Testis (tissue), 3 donors: ENCODE data around the gene DUS2. TPM values are rescaled to one million over a fixed set of nuclear protein-coding genes. Genes with fewer than 3 reads are reported as not detected.
"Not testable (repeated sequence)": the region's sequence is repeated elsewhere in the genome, so short reads cannot be mapped to it uniquely, and the experiment has no call there.

Experiments used
- DNase-seq: peaks from one replicate; pipeline ENCODE4 v3.0.0-alpha.2; 2019
- H3K27ac ChIP-seq, 2 donors: fragments of 200-600 bp; sonication (generic); one replicate each; pipeline ENCODE4 v1.5.1; 2019
- H3K27me3 ChIP-seq: fragments of 200-600 bp; sonication (generic); one replicate; pipeline ENCODE4 v1.5.1; 2019
- H3K36me3 ChIP-seq: fragments of 200-600 bp; sonication (generic); one replicate; pipeline ENCODE4 v1.5.1; 2017; ENCODE audit warnings: low read depth; ENCODE audit errors: missing control alignments
- H3K4me1 ChIP-seq: fragments of 200-600 bp; sonication (generic); one replicate; pipeline ENCODE4 v1.5.1; 2019
- H3K4me3 ChIP-seq, 2 donors: fragments of 200-600 bp; sonication (generic); one replicate each; pipeline ENCODE4 v1.5.1; 2017 to 2019
- H3K9me3 ChIP-seq: fragments of 200-600 bp; sonication (generic); one replicate; pipeline ENCODE4 v1.5.1; 2017
- POLR2A ChIP-seq: fragments of 450-650 bp; IDR thresholded peaks from one replicate; pipeline ENCODE4 v1.6.1; 2017; ENCODE audit warnings: antibody characterized with exemption, mild to moderate bottlenecking, moderate library complexity
- whole genome bisulfite sequencing, 2 donors: methylation state at CpG; one replicate each; pipeline ENCODE4 v1.1.5; 2018; 5-methylcytosine and 5-hydroxymethylcytosine counted together
- intact Hi-C: fragments of 100-400 bp; cut with DNase I; formaldehyde crosslinking; loops from one replicate; pipeline ENCODE4 v1.15.1; 2023; ENCODE audit warnings: low total_unique reads
- polyA plus RNA-seq: library from polyadenylated mRNA; stranded (reverse); fragments of 350-450 nt; fragmentation: Illumina TruSeq; extraction: RNeasy Lipid Tissue Mini Kit (QIAGEN cat#74804); gene quantifications from one replicate; pipeline ENCODE4 v1.2.3, GENCODE V29; 2014; ENCODE audit warnings: low read depth, low replicate concordance; ENCODE audit not compliant: insufficient read depth
- total RNA-seq, 2 donors: library from RNA; depleted of rRNA; stranded (reverse); fragments of >200 nt; gene quantifications; one replicate each; pipeline ENCODE4 v1.2.3, GENCODE V29; 2016
- TF ChIP-seq, protein P1 (sequence below), 3 experiments: fragments of 450-650 bp in 2 of 3; fragments of 200-600 bp in 1 of 3; sonication (generic) in 1 of 3; IDR thresholded peaks; one replicate each; pipeline ENCODE4 v1.5.1; 2016 to 2019; ENCODE audit warnings: antibody characterized with exemption in 3 of 3, mild to moderate bottlenecking in 2 of 3, moderate library complexity in 1 of 3

The DUS2 gene
- total and polyA plus RNA-seq, 3 donors from 2014 or later = 24.6 to 62.5 (median 32.4) TPM

DNA sequence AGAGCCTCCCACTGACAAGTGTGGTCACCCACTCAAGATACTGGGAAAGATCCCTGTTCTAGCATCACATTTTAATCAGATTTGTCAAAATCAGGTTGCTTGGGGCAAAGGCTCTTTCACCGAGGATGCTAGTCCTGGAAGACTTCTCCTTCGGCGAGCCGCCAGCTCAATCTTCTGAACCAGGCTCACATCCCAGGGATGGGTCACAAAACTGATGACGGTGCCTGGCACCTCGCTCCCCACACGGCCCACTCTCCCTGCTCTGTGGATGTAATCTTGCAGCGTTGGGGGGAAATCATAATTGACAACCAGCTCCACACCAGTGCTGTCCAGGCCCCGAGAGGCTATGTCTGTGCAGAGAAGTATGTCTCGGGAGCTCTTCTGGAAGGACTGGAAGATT is 1.6 kb upstream of the DUS2 start:
- no peak overlapping the region for H3K27ac ChIP-seq
- 74 to 90% methylated on average over 2 to 10 of the region's 10 CpGs for WGBS, 2 donors
- no peaks in the 10 kb centered on the region for H3K36me3 ChIP-seq
- H3K4me1 ChIP-seq = peaks cover 16% of the 10 kb centered on the region
- intact Hi-C loops = no loop called here
- TF ChIP-seq POLR2A = no peak
- TF ChIP-seq, protein P1, sequence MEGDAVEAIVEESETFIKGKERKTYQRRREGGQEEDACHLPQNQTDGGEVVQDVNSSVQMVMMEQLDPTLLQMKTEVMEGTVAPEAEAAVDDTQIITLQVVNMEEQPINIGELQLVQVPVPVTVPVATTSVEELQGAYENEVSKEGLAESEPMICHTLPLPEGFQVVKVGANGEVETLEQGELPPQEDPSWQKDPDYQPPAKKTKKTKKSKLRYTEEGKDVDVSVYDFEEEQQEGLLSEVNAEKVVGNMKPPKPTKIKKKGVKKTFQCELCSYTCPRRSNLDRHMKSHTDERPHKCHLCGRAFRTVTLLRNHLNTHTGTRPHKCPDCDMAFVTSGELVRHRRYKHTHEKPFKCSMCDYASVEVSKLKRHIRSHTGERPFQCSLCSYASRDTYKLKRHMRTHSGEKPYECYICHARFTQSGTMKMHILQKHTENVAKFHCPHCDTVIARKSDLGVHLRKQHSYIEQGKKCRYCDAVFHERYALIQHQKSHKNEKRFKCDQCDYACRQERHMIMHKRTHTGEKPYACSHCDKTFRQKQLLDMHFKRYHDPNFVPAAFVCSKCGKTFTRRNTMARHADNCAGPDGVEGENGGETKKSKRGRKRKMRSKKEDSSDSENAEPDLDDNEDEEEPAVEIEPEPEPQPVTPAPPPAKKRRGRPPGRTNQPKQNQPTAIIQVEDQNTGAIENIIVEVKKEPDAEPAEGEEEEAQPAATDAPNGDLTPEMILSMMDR (IDR thresholded peaks at IDR 0.05) = no peak
- DNase-seq = no peak
- no peaks in the 10 kb centered on the region for H3K27me3 ChIP-seq
- no peaks in the 10 kb centered on the region for H3K9me3 ChIP-seq
- peak overlapping the region in 1 of 2 donors; percentile 92 for H3K4me3 ChIP-seq

DNA sequence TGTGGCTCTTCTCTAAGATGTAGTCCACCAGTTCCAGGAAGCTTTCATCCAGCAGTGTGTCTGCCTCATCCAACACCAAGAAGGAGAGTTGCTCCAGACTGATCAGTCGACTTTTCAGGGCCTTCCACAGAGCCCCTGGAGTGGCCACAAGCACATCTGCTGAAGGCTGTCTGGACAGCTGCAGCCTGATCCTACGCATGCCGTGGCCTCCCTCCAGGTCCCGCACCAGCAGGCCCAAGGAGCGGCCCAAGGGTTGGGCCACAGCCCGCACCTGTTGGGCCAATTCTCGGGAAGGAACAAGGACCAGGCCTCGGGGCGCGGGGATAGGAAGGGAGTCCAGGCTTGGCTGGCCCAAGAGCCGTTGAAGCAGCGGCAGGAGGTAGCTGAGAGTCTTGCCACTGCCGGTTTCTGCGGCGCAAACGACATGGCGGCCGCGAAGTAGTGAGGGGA is 781 bp upstream of the DUS2 start:
- H3K4me3 ChIP-seq = peak overlapping the region; percentile 86 to 92
- 2 to 7% methylated on average over 13 to 19 of the region's 19 CpGs for whole genome bisulfite sequencing, 2 donors
- TF ChIP-seq POLR2A = no peak
- TF ChIP-seq, protein P1 (IDR thresholded peaks at IDR 0.05) = no peak
- no peaks in the 10 kb centered on the region for H3K27me3 ChIP-seq
- H3K9me3 ChIP-seq = no peaks in the 10 kb centered on the region
- peaks cover 16% of the 10 kb centered on the region for H3K4me1 ChIP-seq
- DNase-seq = peak; percentile 17
- intact Hi-C loops = no loop called here
- no peaks in the 10 kb centered on the region for H3K36me3 ChIP-seq
- peak overlapping the region; percentile 82 to 85 for H3K27ac ChIP-seq

- WGBS, 2 donors = 90 to 96% methylated on average over 3 of the region's 3 CpGs
- Histone ChIP-seq H3K9me3 (no peaks in the 10 kb centered on the region), H3K4me1 (peaks cover under 1% of the 10 kb centered on the region), H3K36me3 (no peaks in the 10 kb centered on the region), H3K27ac (no peak overlapping the region), H3K27me3 (no peaks in the 10 kb centered on the region), H3K4me3 (no peak overlapping the region)
- TF ChIP-seq, protein P1 (IDR thresholded peaks at IDR 0.05) = no peak
- TF ChIP-seq POLR2A = no peak
- intact Hi-C loops = no loop called here
- DNase-seq = no peak
Measured at GRCh38 chr16:68028996-68029395, 5.9 kb downstream of the DUS2 start.

DNA sequence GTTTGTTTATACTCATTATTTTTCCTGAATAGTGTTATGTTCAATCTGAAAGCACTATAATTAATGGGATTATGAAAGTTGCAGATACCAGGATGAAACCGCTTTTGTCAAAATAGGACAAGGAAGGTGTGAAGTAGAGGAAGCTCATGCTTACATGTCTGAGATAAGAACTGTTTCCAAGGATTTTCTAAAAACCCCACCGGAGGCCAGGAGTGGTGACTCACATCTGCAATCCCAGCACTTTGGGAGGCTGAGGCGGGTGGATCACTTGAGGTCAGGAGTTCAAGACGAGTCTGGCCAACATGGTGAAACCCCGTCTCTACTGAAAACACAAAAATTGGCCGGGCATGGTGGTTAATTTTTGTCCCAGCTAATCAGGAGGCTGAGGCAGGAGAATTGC is 7.0 kb downstream of the DUS2 start:
- H3K4me3 ChIP-seq, intact Hi-C loops, H3K36me3 ChIP-seq, H3K4me1 ChIP-seq, DNase-seq, H3K9me3 ChIP-seq, H3K27me3 ChIP-seq, H3K27ac ChIP-seq: not testable (repeated sequence)
- 88 to 96% methylated on average over 6 of the region's 6 CpGs for WGBS, 2 donors

DNA sequence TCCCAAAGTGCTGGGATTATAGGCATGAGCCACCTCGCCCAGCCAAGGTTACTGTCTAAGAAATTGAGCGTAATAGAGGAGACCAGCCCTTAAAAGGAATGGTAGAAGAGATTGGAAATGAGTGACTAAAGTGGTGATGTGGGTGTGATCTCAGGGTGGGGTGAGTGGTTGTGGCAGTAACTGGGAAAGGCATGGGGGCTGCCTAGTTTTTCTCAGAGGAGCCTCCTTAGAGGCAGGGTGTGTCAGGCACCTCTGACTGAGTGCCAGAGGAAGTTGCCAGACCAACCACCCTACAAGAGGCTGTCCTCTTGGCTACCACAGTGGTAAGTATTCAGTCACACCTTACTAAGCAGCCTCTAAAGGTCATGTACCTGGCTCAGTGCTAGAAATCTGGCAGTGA is 8.9 kb downstream of the DUS2 start:
- H3K4me3 ChIP-seq = no peak overlapping the region
- no peaks in the 10 kb centered on the region for H3K27me3 ChIP-seq
- DNase-seq = no peak
- TF ChIP-seq, protein P1 (IDR thresholded peaks at IDR 0.05) = no peak
- no peak for TF ChIP-seq POLR2A
- no peaks in the 10 kb centered on the region for H3K4me1 ChIP-seq
- no peaks in the 10 kb centered on the region for H3K36me3 ChIP-seq
- intact Hi-C loops = no loop called here
- no peak overlapping the region for H3K27ac ChIP-seq
- WGBS, 2 donors = 74 to 96% methylated on average over 2 of the region's 2 CpGs
- no peaks in the 10 kb centered on the region for H3K9me3 ChIP-seq
